Measurements from ENCODE around the gene LRRFIP2. TPM values are rescaled to one million over a fixed set of nuclear protein-coding genes. Genes with fewer than 3 reads are reported as not detected.

Gene LRRFIP2
- polyA plus RNA-seq, 1 experiment: 43.9 TPM

DNA sequence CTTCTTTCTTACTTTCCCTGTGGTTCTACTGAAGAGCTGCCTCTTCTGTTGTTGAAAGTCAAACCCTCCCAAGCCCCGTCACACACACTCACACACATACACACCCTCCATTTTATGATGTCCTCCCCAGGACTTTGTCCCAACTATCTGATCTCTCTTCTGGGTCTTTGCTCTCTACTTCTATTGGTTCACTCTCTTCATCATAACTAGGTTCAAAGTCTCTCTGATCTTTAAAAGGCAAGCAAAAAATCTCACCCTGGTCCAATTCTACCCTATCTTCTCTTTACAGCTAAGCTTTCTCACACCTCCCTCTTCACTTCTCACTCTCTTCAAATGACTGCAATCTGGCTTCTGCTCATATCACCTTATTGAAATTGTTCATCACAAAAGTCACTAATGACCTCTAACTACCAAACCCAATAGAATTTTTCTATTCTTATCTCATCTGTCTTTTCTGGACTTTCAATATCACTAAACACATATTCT is 34.8 kb downstream of the LRRFIP2 start:
- CTCF ChIA-PET: no interaction called here

DNA sequence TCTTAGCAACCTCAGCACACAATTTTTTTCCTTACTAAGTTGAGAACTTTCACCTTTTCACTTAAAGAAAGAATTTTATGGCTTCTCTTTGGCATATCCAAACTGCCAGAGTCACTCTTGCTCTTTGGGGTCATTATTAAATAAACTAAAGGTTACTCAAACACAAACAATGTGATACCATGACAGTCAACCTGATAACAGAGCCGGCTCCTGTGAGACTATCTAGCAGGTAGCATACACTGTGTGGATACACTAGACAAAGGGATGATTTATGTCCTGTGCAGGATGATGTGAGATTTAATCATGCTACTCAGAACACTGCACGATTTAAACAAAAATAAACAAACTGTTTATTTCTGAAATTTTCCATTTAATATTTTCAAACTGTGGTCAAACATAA is 35.6 kb downstream of the LRRFIP2 start:
- DNase-seq (ENCODE audit: low read depth): no peak

More for the DNA sequence above, 34.8 kb downstream of the LRRFIP2 start:
- Histone ChIP-seq H3K36me3 (ENCODE audit: control insufficient read depth, insufficient read depth, low read length) (peaks cover 2% of the 10 kb centered on the region), H3K27me3 (ENCODE audit: control insufficient read depth, insufficient read depth, low read length) (no peaks in the 10 kb centered on the region), H3K4me3 (ENCODE audit: low read depth, low read length) (no peak overlapping the region)
- TF ChIP-seq, protein P1, sequence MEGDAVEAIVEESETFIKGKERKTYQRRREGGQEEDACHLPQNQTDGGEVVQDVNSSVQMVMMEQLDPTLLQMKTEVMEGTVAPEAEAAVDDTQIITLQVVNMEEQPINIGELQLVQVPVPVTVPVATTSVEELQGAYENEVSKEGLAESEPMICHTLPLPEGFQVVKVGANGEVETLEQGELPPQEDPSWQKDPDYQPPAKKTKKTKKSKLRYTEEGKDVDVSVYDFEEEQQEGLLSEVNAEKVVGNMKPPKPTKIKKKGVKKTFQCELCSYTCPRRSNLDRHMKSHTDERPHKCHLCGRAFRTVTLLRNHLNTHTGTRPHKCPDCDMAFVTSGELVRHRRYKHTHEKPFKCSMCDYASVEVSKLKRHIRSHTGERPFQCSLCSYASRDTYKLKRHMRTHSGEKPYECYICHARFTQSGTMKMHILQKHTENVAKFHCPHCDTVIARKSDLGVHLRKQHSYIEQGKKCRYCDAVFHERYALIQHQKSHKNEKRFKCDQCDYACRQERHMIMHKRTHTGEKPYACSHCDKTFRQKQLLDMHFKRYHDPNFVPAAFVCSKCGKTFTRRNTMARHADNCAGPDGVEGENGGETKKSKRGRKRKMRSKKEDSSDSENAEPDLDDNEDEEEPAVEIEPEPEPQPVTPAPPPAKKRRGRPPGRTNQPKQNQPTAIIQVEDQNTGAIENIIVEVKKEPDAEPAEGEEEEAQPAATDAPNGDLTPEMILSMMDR (IDR thresholded peaks at IDR 0.05; ENCODE audit: insufficient read depth, low read depth, low read length): no peak
- no peak for DNase-seq (ENCODE audit: low read depth)
- POLR2A ChIA-PET: no interaction called here

DNA sequence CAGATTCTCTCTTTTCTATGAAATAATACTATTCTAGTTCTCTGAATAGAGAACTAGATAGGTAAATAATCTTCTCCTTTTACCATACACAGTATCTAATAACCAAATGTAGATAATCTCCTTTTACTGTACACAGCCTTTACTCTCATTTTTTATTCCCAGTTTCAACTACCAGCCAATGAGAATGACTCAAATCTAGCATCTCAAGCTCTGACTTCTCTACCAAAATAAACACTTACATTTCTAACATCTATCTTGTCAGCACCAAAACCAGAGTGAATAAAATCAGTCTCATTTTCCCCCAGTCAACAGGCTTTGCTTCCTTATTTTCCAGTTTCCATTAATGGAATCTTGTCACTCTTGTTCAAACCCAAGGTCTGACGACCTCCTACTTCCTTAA is 36.9 kb downstream of the LRRFIP2 start:
- CTCF ChIA-PET: no interaction called here
- TF ChIP-seq, protein P1 (IDR thresholded peaks at IDR 0.05; ENCODE audit: insufficient read depth, low read depth, low read length): no peak
- no peak overlapping the region for H3K4me3 ChIP-seq (ENCODE audit: low read depth, low read length)
- no peaks in the 10 kb centered on the region for H3K27me3 ChIP-seq (ENCODE audit: control insufficient read depth, insufficient read depth, low read length)
- DNase-seq (ENCODE audit: low read depth): no peak
- POLR2A ChIA-PET: no interaction called here
- H3K36me3 ChIP-seq (ENCODE audit: control insufficient read depth, insufficient read depth, low read length): peaks cover 1% of the 10 kb centered on the region; the same call in 1 of the 2 replicates

More for the DNA sequence above, 35.6 kb downstream of the LRRFIP2 start:
- ChIA-PET CTCF (no interaction called here), POLR2A (no interaction called here)
- Histone ChIP-seq H3K27me3 (ENCODE audit: control insufficient read depth, insufficient read depth, low read length) (no peaks in the 10 kb centered on the region), H3K4me3 (ENCODE audit: low read depth, low read length) (no peak overlapping the region), H3K36me3 (ENCODE audit: control insufficient read depth, insufficient read depth, low read length) (peaks cover 1% of the 10 kb centered on the region)
- TF ChIP-seq, protein P1 (IDR thresholded peaks at IDR 0.05; ENCODE audit: insufficient read depth, low read depth, low read length): no peak

DNA sequence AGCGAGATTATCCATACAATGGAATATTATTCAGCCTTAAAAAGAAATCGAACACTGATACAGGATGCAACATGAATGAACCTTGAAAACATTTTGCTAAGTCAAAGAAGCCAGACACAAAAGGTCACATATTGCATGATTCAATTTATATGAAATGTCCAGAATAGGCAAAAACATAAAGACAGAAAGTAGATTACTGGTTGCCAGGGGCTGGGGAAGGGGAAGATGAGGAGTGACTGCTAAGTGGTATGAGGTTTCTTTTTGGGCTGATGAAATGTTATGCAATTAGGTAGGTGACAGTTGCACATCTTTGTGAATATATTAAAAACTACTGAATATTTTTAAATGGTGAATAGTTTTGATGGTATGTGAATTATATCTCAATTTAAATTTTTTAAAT is 38.3 kb downstream of the LRRFIP2 start:
- TF ChIP-seq, protein P1 (IDR thresholded peaks at IDR 0.05; ENCODE audit: insufficient read depth, low read depth, low read length): no peak
- Histone ChIP-seq H3K36me3 (ENCODE audit: control insufficient read depth, insufficient read depth, low read length) (no peaks in the 10 kb centered on the region), H3K27me3 (ENCODE audit: control insufficient read depth, insufficient read depth, low read length) (no peaks in the 10 kb centered on the region), H3K4me3 (ENCODE audit: low read depth, low read length) (no peak overlapping the region)
- CTCF ChIA-PET: no interaction called here
- DNase-seq (ENCODE audit: low read depth): no peak
- POLR2A ChIA-PET: no interaction called here

DNA sequence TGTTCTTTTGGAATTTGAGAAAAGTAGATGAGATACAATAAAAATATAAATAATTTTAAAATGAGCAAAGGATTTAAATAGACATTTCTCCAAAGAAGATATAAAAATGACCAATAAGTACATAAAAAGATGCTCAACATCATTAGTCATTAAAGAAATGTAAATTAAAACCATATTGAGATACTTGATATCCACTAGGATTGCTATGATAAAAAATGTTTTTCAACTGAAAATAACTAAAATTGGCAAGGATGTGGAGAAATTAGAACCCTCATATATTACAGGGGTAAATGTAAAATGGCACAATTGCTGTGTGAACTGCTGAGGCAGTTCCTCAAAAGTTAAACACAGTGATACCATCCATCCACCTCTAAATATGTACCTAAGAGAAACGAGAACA is 38.8 kb downstream of the LRRFIP2 start:
- TF ChIP-seq, protein P1 (IDR thresholded peaks at IDR 0.05; ENCODE audit: insufficient read depth, low read depth, low read length): no peak
- no peaks in the 10 kb centered on the region for H3K27me3 ChIP-seq (ENCODE audit: control insufficient read depth, insufficient read depth, low read length)
- POLR2A ChIA-PET: no interaction called here
- no peak for DNase-seq (ENCODE audit: low read depth)
- H3K4me3 ChIP-seq (ENCODE audit: low read depth, low read length): no peak overlapping the region
- H3K36me3 ChIP-seq (ENCODE audit: control insufficient read depth, insufficient read depth, low read length): no peaks in the 10 kb centered on the region
- CTCF ChIA-PET: no interaction called here

Measured in BJ (cell line).